BLaER1 treated with 17β-estradiol and CSF1 and Interleukin-3, amounts not matched to agents 10 nM and 100 nM (cell line): ENCODE data around the gene GNG4.
"Not testable (repeated sequence)": the region's sequence is repeated elsewhere in the genome, so short reads cannot be mapped to it uniquely, and the experiment has no call there.

Source experiments
- H3K27ac ChIP-seq, 11 experiments: shearing (Covaris generic); formaldehyde crosslinking; 2 replicates each; pipeline ENCODE4 v1.8.1; 2022
- H3K27me3 ChIP-seq, 11 experiments: shearing (Covaris generic); formaldehyde crosslinking; 2 replicates each; pipeline ENCODE4 v1.8.1; 2022
- H3K36me3 ChIP-seq, 11 experiments: shearing (Covaris generic); formaldehyde crosslinking; 2 replicates each; pipeline ENCODE4 v1.8.1; 2022
- H3K4me1 ChIP-seq, 10 experiments: shearing (Covaris generic); formaldehyde crosslinking; 2 replicates each; pipeline ENCODE4 v1.8.1; 2022
- H3K4me2 ChIP-seq, 11 experiments: shearing (Covaris generic); formaldehyde crosslinking; 2 replicates each; pipeline ENCODE4 v1.8.1; 2022
- H3K4me3 ChIP-seq, 10 experiments: shearing (Covaris generic); formaldehyde crosslinking; 2 replicates each; pipeline ENCODE4 v1.8.1; 2022
- H3K9ac ChIP-seq, 11 experiments: shearing (Covaris generic); formaldehyde crosslinking; 2 replicates each; pipeline ENCODE4 v1.8.1; 2022
- H3K9me3 ChIP-seq, 11 experiments: shearing (Covaris generic); formaldehyde crosslinking; replicated peaks in 1 of 11; 2 replicates each; pipeline ENCODE4 v1.8.1; 2022
- H4K20me1 ChIP-seq, 11 experiments: shearing (Covaris generic); formaldehyde crosslinking; 2 replicates each; pipeline ENCODE4 v1.8.1; 2022
- Cebpa-rat ChIP-seq, 11 experiments: shearing (Covaris generic); IDR thresholded peaks; 2 replicates each; pipeline ENCODE4 v1.8.1; 2022

Gene GNG4

GRCh38 chr1:235622936-235623779 is 26.4 kb downstream of the GNG4 start:
- peaks cover 0 to 12% (median 10%) of the 10 kb centered on the region in 10 experiments; a peak in 15 of 20 replicates for H3K4me1 ChIP-seq
- no peak overlapping the region for H3K9ac ChIP-seq
- H4K20me1 ChIP-seq: no peaks in the 10 kb centered on the region
- H3K9me3 ChIP-seq: no peaks in the 10 kb centered on the region
- no peaks in the 10 kb centered on the region for H3K27me3 ChIP-seq
- TF ChIP-seq Cebpa-rat (IDR thresholded peaks at IDR 0.05): no peak
- H3K4me3 ChIP-seq: no peak overlapping the region
- no peaks in the 10 kb centered on the region for H3K36me3 ChIP-seq
- H3K4me2 ChIP-seq: no peak overlapping the region
- no peak overlapping the region for H3K27ac ChIP-seq

DNA sequence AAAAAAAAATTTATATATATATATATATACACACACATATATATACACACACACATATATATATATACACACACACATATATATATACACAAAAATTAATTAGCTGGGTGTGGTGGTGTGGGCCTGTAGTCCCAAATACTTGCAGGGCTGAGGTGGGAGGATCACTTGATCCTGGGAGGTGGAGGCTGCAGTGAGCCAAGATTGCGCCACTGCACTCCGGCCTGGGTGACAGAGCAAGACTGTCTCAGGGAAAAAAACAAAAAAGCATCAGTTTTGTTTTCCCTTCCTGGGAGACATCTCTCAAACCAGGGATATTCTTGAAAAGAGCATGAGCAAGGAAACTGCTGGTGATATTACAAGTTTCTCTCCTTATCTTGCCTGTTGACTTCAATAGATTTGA is 30.4 kb downstream of the GNG4 start:
- H3K4me3 ChIP-seq, H3K9ac ChIP-seq, H4K20me1 ChIP-seq, H3K27me3 ChIP-seq, H3K4me2 ChIP-seq, H3K36me3 ChIP-seq, H3K9me3 ChIP-seq, H3K4me1 ChIP-seq, H3K27ac ChIP-seq: not testable (repeated sequence)

DNA sequence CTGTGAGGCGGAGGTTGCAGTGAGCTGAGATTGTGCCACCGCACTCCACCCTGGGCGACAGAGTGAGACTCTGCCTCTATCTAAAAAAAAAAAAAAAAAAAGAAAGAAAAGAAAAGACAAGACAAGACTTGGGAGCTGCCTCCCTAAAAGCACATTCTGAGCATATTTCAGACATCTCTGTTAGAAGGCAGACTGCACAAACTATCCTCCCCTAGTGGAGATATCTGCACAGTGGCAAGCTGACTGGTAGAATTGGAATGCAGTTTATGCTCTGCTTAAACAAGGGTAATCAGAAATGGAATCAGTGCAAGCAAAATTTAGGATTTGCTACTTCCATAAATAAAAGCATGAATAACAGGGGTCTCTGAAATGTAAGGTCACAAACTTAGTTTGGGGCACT is 31.8 kb downstream of the GNG4 start:
- H3K4me2 ChIP-seq: no peak overlapping the region
- H3K9ac ChIP-seq: no peak overlapping the region
- no peaks in the 10 kb centered on the region for H3K4me1 ChIP-seq
- H3K27me3 ChIP-seq: no peaks in the 10 kb centered on the region
- H3K36me3 ChIP-seq: no peaks in the 10 kb centered on the region
- no peaks in the 10 kb centered on the region for H3K9me3 ChIP-seq
- no peak for TF ChIP-seq Cebpa-rat (IDR thresholded peaks at IDR 0.05)
- no peak overlapping the region for H3K4me3 ChIP-seq
- H4K20me1 ChIP-seq: no peaks in the 10 kb centered on the region
- H3K27ac ChIP-seq: no peak overlapping the region

GRCh38 chr1:235617140-235617539 is 32.4 kb downstream of the GNG4 start:
- TF ChIP-seq Cebpa-rat (IDR thresholded peaks at IDR 0.05): no peak
- H3K9me3 ChIP-seq: no peaks in the 10 kb centered on the region
- H3K4me3 ChIP-seq: no peak overlapping the region
- no peaks in the 10 kb centered on the region for H3K27me3 ChIP-seq
- H3K36me3 ChIP-seq: no peaks in the 10 kb centered on the region
- no peak overlapping the region for H3K27ac ChIP-seq
- H3K4me1 ChIP-seq: no peaks in the 10 kb centered on the region
- H4K20me1 ChIP-seq: no peaks in the 10 kb centered on the region
- H3K9ac ChIP-seq: no peak overlapping the region
- H3K4me2 ChIP-seq: no peak overlapping the region

GRCh38 chr1:235614442-235614954 is 35.1 kb downstream of the GNG4 start:
- Histone ChIP-seq H3K4me1 (no peaks in the 10 kb centered on the region), H3K4me3 (no peak overlapping the region), H3K9me3 (no peaks in the 10 kb centered on the region), H3K9ac (no peak overlapping the region), H3K36me3 (no peaks in the 10 kb centered on the region), H4K20me1 (no peaks in the 10 kb centered on the region), H3K27me3 (no peaks in the 10 kb centered on the region), H3K4me2 (no peak overlapping the region), H3K27ac (no peak overlapping the region)
- no peak for TF ChIP-seq Cebpa-rat (IDR thresholded peaks at IDR 0.05)

GRCh38 chr1:235613602-235614001 is 36.0 kb downstream of the GNG4 start:
- TF ChIP-seq Cebpa-rat (IDR thresholded peaks at IDR 0.05): no peak
- Histone ChIP-seq H4K20me1 (no peaks in the 10 kb centered on the region), H3K27ac (no peak overlapping the region), H3K4me2 (no peak overlapping the region), H3K36me3 (no peaks in the 10 kb centered on the region), H3K4me1 (no peaks in the 10 kb centered on the region), H3K9ac (no peak overlapping the region), H3K9me3 (no peaks in the 10 kb centered on the region), H3K4me3 (no peak overlapping the region), H3K27me3 (no peaks in the 10 kb centered on the region)

DNA sequence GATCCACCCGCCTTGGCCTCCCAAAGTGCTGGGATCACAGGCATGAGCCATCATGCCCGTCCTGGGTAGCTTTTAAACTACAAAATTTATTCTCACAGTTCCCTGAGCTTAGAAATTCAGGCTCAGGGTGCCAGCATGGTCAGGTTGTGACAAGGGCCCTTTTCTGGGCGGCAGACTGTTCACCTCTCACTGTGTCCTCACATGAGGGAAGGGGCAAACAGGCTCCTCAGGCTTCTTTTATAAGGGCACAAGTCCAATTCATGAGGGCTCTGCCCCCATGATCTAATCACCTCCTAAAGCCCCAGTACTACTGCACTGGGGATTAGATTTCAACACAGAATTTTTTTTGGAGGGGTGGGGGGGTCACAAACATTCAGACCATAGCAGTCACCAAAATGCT is 36.8 kb downstream of the GNG4 start:
- no peak overlapping the region for H3K27ac ChIP-seq
- no peak overlapping the region for H3K4me3 ChIP-seq
- no peaks in the 10 kb centered on the region for H4K20me1 ChIP-seq
- no peaks in the 10 kb centered on the region for H3K9me3 ChIP-seq
- H3K36me3 ChIP-seq: no peaks in the 10 kb centered on the region
- H3K9ac ChIP-seq: no peak overlapping the region
- H3K27me3 ChIP-seq: no peaks in the 10 kb centered on the region
- no peak overlapping the region for H3K4me2 ChIP-seq
- peaks cover 0 to 6% (median 4%) of the 10 kb centered on the region in 10 experiments; a peak in 13 of 20 replicates for H3K4me1 ChIP-seq
- no peak for TF ChIP-seq Cebpa-rat (IDR thresholded peaks at IDR 0.05)

DNA sequence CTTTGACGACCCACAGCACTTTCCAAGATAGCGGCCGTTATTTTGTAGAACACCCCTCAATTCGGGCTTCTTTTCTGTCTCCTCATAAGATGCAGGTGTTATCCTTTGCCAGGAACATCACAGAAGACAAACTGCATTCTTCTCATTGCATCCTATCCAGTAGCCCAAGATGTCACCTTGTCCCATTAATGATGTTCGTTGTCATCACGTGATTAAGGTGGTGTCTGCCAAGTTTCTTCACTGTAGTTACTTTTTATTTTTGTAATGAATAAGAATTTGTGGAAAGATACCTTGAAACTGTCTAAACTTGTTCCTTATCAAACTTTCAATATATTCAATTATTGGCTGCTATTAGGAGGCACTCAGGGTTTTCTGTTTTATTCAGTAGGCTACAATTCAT is 39.4 kb downstream of the GNG4 start:
- peaks cover 0 to 23% (median 20%) of the 10 kb centered on the region in 10 experiments; a peak in 15 of 20 replicates for H3K4me1 ChIP-seq
- H3K4me3 ChIP-seq: no peak overlapping the region
- H4K20me1 ChIP-seq: no peaks in the 10 kb centered on the region
- no peak overlapping the region for H3K9ac ChIP-seq
- H3K9me3 ChIP-seq: no peaks in the 10 kb centered on the region; a peak in 1 of 22 replicates
- no peak overlapping the region for H3K27ac ChIP-seq
- no peak overlapping the region for H3K4me2 ChIP-seq
- H3K27me3 ChIP-seq: no peaks in the 10 kb centered on the region
- no peaks in the 10 kb centered on the region for H3K36me3 ChIP-seq
- no peak for TF ChIP-seq Cebpa-rat (IDR thresholded peaks at IDR 0.05)

GRCh38 chr1:235608278-235608677 is 41.3 kb downstream of the GNG4 start:
- Histone ChIP-seq H3K9me3 (no peaks in the 10 kb centered on the region; a peak in 1 of 22 replicates), H3K36me3 (no peaks in the 10 kb centered on the region), H4K20me1 (no peaks in the 10 kb centered on the region), H3K27me3 (no peaks in the 10 kb centered on the region), H3K9ac (no peak overlapping the region), H3K4me3 (no peak overlapping the region), H3K4me2 (peak overlapping the region in 6 of 11 experiments; percentile 18 to 61 (median 34); a peak in 8 of 22 replicates), H3K4me1 (peaks cover 0 to 23% (median 20%) of the 10 kb centered on the region in 10 experiments; a peak in 15 of 20 replicates), H3K27ac (no peak overlapping the region)
- TF ChIP-seq Cebpa-rat (IDR thresholded peaks at IDR 0.05): no peak

DNA sequence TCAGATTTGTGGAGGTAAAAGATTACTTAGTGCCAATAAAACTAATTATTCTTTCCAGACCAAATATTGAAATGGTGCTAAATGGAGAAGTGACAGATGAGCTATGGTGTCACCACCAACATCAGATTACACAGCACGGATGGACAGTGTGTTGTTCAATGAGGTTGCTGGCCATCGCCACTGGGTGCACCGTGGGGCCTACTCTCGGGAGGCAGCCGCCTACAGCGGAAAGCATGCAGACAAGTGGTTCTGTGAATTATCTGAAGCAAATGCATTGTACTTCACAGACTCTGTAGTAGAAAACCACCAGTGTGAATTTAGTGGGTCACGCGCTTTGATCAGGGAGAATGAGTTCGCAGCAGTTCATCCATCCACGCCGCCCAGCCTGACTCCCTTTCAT is 42.3 kb downstream of the GNG4 start:
- H4K20me1 ChIP-seq: no peaks in the 10 kb centered on the region
- H3K4me1 ChIP-seq: peaks cover 0 to 26% (median 23%) of the 10 kb centered on the region in 10 experiments; a peak in 15 of 20 replicates
- TF ChIP-seq Cebpa-rat (IDR thresholded peaks at IDR 0.05): no peak
- no peaks in the 10 kb centered on the region; a peak in 1 of 22 replicates for H3K9me3 ChIP-seq
- no peaks in the 10 kb centered on the region for H3K27me3 ChIP-seq
- no peaks in the 10 kb centered on the region for H3K36me3 ChIP-seq
- no peak overlapping the region for H3K4me3 ChIP-seq
- H3K27ac ChIP-seq: no peak overlapping the region
- peak overlapping the region in 8 of 11 experiments; percentile 18 to 61 (median 34); a peak in 15 of 22 replicates for H3K4me2 ChIP-seq
- H3K9ac ChIP-seq: no peak overlapping the region
